BLaER1 (cell line): Measurements from ENCODE around the gene ANKRD10.

ENCODE experiments used
- H3K27ac ChIP-seq: shearing (Covaris generic); formaldehyde crosslinking; 2 replicates; pipeline ENCODE4 v1.8.1; 2022
- H3K27me3 ChIP-seq: shearing (Covaris generic); formaldehyde crosslinking; 2 replicates; pipeline ENCODE4 v1.8.1; 2022
- H3K36me3 ChIP-seq: shearing (Covaris generic); formaldehyde crosslinking; 2 replicates; pipeline ENCODE4 v1.8.1; 2022
- H3K4me1 ChIP-seq: shearing (Covaris generic); formaldehyde crosslinking; 2 replicates; pipeline ENCODE4 v1.8.1; 2022
- H3K4me2 ChIP-seq: shearing (Covaris generic); formaldehyde crosslinking; 2 replicates; pipeline ENCODE4 v1.8.1; 2022
- H3K4me3 ChIP-seq: shearing (Covaris generic); formaldehyde crosslinking; 2 replicates; pipeline ENCODE4 v1.8.1; 2022
- H3K9ac ChIP-seq: shearing (Covaris generic); formaldehyde crosslinking; 2 replicates; pipeline ENCODE4 v1.8.1; 2022
- H3K9me3 ChIP-seq: shearing (Covaris generic); formaldehyde crosslinking; 2 replicates; pipeline ENCODE4 v1.8.1; 2022
- H4K20me1 ChIP-seq: shearing (Covaris generic); formaldehyde crosslinking; 2 replicates; pipeline ENCODE4 v1.8.1; 2022
- Cebpa-rat ChIP-seq: shearing (Covaris generic); IDR thresholded peaks from 2 replicates; pipeline ENCODE4 v1.8.1; 2022

Gene ANKRD10

DNA sequence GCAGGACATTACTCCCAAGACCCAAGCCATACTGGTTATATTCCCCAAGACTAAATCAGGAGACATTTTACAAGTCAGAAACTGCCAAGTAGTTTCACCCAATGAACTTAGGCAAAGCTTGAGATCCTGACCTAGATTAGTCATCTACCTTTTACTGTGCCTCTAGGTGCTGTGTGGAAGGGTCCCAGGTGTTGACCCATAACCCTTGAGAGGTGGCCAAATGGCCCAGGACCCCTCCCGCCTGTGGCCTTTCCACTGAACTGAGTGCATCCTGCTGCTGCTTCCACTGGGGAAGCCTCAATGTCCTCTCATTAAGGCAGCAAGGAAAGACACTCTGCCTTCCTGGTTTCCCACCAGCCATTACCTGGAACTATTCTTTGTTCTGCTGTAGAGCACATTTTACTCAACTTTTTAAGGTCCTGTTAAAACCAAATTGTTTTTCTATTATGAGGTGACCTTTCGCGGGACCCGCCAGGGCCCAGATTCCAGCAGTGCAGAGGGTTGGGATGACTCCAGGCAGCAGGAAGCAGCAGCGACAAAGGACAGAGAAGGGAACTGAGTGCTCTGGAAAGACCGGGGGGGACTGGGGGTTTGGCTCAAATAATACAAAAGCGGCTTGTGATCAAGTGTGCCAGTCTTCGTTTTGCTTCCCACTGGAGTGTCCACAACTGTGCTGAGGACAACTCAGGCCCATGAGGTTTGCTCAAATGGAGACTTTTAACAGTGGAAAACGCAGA, 27.1 kb downstream of the ANKRD10 start:
- Histone ChIP-seq H3K36me3 (peaks cover 46% of the 10 kb centered on the region), H4K20me1 (peaks cover 25% of the 10 kb centered on the region), H3K27ac (no peak overlapping the region), H3K4me1 (no peaks in the 10 kb centered on the region), H3K4me3 (no peak overlapping the region), H3K9me3 (no peaks in the 10 kb centered on the region), H3K27me3 (no peaks in the 10 kb centered on the region), H3K9ac (no peak overlapping the region), H3K4me2 (no peak overlapping the region)
- TF ChIP-seq Cebpa-rat = no peak

DNA sequence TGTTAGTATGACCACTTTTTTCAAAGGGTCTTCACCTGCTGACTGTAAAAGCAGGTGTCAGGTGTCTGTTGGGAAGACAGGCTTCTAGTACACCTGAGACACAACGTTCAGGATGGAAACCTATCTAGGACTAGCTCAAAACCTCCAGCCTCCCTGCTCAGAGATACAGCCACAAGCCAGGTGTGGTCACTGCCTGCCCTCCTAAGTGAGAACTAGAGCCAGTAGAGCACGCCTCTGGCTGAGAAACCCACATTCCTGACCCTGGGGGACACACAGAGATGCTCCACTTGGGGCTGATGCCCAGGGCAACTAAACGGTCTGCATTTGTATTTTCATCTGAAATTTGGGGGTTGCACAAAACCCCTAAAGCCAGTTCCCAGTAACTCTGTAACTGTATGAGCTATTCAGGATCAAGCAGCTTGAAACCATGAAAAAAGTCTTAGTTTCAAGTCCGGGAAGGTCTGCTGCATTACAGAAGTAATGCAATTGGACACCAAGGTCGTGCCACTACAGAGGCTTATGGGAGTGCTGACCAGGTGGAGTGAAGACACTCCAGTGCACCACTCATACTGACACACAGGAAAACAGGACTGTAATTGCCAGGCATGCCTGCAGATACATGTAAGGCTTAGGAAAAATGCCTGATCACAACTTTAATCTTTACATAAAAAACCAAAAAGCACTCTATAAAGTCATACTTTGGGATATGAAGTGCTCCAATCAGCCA, 27.8 kb downstream of the ANKRD10 start:
- H3K9me3 ChIP-seq = no peaks in the 10 kb centered on the region
- TF ChIP-seq Cebpa-rat = no peak
- peaks cover 18% of the 10 kb centered on the region; the same call in 1 of the 2 replicates for H4K20me1 ChIP-seq
- no peaks in the 10 kb centered on the region for H3K27me3 ChIP-seq
- H3K4me1 ChIP-seq = no peaks in the 10 kb centered on the region
- H3K36me3 ChIP-seq = peaks cover 42% of the 10 kb centered on the region
- no peak overlapping the region for H3K27ac ChIP-seq
- H3K4me3 ChIP-seq = no peak overlapping the region
- H3K9ac ChIP-seq = no peak overlapping the region
- H3K4me2 ChIP-seq = no peak overlapping the region

DNA sequence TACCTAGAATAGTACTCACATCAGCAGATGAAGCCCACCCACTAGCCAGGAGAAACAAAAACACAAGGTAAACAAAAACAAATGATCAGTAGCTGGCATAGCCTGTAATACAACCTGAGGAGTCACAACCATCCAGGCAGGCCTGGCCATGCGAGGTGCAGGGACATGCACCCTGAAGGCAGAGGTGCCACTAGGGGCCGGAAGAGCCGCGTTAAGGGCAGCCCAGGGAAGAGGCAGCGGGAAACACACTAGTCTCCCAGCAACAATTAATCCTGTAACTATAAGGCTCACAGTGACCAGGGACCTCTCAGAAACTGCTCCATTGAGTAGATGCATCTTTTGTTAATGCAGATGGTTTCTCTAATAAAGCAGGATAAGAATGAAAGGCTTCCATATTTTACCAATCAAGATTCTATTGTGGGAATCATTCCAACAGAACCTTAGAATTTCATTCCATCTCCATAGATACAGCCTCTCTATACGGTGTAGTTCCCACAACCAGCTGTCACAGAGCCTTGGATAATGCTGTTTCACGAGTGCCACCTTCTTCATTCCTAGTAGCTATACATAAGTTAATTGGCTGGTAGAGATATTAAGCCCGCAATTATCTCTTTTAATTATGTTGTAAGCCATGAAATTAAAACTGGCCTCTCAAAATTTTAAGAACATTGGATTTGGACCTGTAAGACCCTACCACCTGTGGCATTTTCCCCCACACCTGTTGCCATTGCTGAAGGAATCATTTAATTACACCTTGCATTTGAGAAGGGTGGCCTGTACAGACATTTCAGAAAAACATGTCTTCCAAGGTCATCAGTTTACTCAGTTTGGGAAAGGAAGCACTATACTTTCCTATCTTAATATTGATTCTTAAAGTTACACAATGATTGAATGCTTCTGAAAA, 28.7 kb downstream of the ANKRD10 start:
- no peak for TF ChIP-seq Cebpa-rat
- H3K36me3 ChIP-seq = peaks cover 41% of the 10 kb centered on the region
- no peaks in the 10 kb centered on the region for H3K9me3 ChIP-seq
- H3K4me2 ChIP-seq = no peak overlapping the region
- H3K9ac ChIP-seq = no peak overlapping the region
- H3K4me1 ChIP-seq = no peaks in the 10 kb centered on the region
- H3K4me3 ChIP-seq = no peak overlapping the region
- H3K27me3 ChIP-seq = no peaks in the 10 kb centered on the region
- peaks cover 18% of the 10 kb centered on the region; the same call in 1 of the 2 replicates for H4K20me1 ChIP-seq
- H3K27ac ChIP-seq = no peak overlapping the region

DNA sequence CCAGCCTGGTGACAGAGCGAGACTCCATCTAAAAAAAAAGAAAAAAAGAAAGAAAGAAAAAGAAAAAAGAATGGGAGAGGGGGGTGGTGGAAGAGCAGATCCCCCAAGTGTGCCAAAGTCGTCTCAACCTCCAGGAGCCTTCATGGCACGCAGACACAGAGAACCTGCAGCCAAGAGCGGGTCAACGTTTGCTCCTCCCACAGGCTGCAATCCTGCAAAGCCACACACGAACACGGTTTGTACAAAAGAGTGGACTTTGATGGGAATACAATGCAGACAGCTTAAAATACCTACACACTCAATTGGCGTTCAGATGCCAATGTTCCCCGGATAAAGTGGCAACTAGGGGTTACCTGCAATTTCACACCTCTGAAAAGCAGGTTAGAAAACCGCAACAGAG, 29.4 kb downstream of the ANKRD10 start:
- Histone ChIP-seq H3K36me3 (peaks cover 36% of the 10 kb centered on the region), H3K9ac (no peak overlapping the region), H3K4me1 (no peaks in the 10 kb centered on the region), H3K4me2 (no peak overlapping the region), H3K4me3 (no peak overlapping the region), H3K27me3 (no peaks in the 10 kb centered on the region), H4K20me1 (peaks cover 14% of the 10 kb centered on the region; the same call in 1 of the 2 replicates), H3K9me3 (no peaks in the 10 kb centered on the region), H3K27ac (no peak overlapping the region)
- no peak for TF ChIP-seq Cebpa-rat

DNA sequence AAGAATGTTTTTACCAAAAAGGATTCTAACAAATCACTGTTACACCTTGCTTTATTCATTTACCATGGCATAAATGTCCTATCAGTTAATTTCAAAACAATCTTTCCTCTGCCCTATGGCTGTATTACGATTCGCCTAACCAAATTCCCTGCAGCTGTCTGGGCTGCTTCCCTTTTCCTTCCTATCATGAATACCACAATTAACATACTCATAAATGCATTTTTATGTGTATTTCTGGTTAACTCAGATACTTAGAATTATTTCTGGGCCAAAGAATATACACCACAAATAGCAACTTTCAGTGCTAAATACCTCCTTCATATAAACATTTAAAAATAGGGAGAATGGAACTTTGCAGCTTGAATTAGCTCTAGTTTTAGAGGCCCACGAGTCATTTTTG, 30.4 kb downstream of the ANKRD10 start:
- no peak overlapping the region for H3K4me2 ChIP-seq
- no peak overlapping the region for H3K9ac ChIP-seq
- H4K20me1 ChIP-seq = peaks cover 11% of the 10 kb centered on the region; the same call in 1 of the 2 replicates
- H3K27me3 ChIP-seq = no peaks in the 10 kb centered on the region
- no peaks in the 10 kb centered on the region for H3K9me3 ChIP-seq
- no peak for TF ChIP-seq Cebpa-rat
- H3K4me3 ChIP-seq = no peak overlapping the region
- no peaks in the 10 kb centered on the region for H3K4me1 ChIP-seq
- H3K27ac ChIP-seq = no peak overlapping the region
- peaks cover 41% of the 10 kb centered on the region for H3K36me3 ChIP-seq

DNA sequence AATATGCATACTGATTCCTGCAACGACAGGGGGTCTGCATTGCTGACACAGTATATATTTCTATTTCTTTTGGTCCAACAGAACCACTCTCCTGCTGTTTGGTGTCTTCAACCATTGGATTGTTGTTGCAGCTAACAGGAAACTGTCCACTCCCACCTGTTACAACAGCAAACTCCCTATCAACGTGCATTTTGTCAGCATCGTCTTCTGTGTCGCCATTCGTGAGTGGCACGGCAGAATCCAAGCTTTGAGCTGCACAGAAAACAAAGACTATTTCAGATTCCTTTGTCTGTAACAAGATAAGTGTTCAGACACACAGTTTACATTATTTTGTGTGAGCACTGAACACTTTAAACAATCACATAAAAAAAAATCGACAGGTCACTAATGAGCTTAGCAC, 31.3 kb downstream of the ANKRD10 start:
- Histone ChIP-seq H3K4me1 (no peaks in the 10 kb centered on the region), H3K9me3 (no peaks in the 10 kb centered on the region), H3K4me3 (no peak overlapping the region), H3K4me2 (no peak overlapping the region), H3K36me3 (peaks cover 36% of the 10 kb centered on the region), H3K27me3 (no peaks in the 10 kb centered on the region), H3K27ac (no peak overlapping the region), H3K9ac (no peak overlapping the region), H4K20me1 (peaks cover 18% of the 10 kb centered on the region; the same call in 1 of the 2 replicates)
- no peak for TF ChIP-seq Cebpa-rat

DNA sequence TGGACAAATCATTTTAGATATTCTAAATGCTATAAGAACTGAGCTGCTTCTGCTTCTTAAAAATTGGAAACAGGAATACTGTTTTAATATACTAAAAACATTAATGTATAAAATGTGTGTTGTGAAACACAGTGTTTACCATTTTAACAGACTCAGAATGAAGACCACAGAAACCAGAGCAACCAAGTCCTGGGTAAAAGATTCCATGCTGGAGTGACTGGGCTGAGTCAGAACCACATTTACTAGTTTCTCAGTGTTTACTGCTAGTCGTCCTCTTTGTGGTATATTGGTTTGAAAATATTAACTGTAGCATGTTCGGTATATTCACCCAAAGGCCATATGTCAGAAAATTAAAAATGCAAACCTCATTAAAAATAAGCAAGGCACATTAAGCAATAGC, 31.9 kb downstream of the ANKRD10 start:
- no peak overlapping the region for H3K4me2 ChIP-seq
- no peak overlapping the region for H3K9ac ChIP-seq
- no peaks in the 10 kb centered on the region for H3K27me3 ChIP-seq
- H3K36me3 ChIP-seq = peaks cover 31% of the 10 kb centered on the region
- no peaks in the 10 kb centered on the region for H3K9me3 ChIP-seq
- no peaks in the 10 kb centered on the region for H3K4me1 ChIP-seq
- H3K27ac ChIP-seq = no peak overlapping the region
- no peak for TF ChIP-seq Cebpa-rat
- H3K4me3 ChIP-seq = no peak overlapping the region
- H4K20me1 ChIP-seq = peaks cover 18% of the 10 kb centered on the region; the same call in 1 of the 2 replicates

DNA sequence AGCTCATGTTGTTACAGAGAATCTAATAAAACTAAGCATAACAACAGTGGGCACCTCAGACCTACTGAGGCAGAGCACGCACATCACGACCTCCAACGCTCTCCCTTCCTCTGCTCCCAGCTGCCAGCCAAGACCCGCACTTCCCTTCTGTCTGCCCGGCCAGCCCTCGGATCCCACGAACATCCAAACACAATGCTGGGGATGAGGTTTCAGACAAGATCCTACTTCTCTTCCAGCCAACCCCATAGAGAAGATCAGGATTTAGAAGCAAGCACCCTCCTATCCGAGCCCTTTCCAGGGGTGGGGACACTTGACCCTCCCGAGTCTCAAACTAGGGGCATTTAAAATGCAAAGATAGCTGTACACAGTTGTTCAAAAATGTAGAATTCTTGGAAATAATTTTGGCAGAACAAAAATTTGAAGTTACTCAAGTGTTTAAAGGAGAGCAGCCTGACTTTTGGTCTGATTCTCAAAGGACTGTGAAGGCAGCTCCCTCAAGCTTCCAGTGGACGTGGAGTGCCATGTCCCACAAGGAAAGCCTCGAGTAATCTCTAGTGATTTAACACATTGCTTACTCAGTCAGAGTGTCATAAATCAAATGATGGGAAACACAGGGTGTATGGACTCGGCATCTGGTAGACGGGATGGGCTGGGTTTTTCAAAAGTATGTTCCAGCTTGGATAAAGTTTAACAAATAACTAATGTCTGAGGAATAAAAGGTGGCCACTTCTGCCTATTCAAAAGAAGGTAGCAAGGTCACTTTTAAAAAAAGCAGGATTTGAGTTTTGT, 32.8 kb downstream of the ANKRD10 start:
- Histone ChIP-seq H3K36me3 (peaks cover 25% of the 10 kb centered on the region), H3K4me1 (no peaks in the 10 kb centered on the region), H3K4me3 (no peak overlapping the region), H3K4me2 (no peak overlapping the region), H3K27ac (no peak overlapping the region), H3K9ac (no peak overlapping the region), H3K27me3 (no peaks in the 10 kb centered on the region), H4K20me1 (peaks cover 11% of the 10 kb centered on the region; the same call in 1 of the 2 replicates), H3K9me3 (no peaks in the 10 kb centered on the region)
- no peak for TF ChIP-seq Cebpa-rat

DNA sequence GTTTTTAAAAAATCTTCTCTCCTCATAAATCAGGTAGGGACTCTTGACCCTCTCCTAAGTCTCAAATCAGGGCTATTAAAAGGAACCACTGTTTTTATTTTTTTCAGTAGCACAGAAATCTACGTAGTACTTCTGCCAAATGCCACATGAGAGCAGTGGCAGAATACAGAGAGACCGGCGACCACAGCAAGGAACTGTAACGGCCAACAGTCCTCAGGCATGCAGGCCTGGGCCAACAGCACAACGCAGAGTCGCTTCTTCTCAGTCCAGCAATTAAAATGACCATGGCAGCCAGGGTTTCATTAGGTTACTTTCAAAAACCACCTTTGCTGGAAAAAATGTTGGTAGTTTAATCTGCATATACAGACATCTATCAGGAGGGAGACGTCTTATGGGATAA, 34.2 kb downstream of the ANKRD10 start:
- Histone ChIP-seq H3K4me3 (no peak overlapping the region), H3K4me2 (no peak overlapping the region), H3K27me3 (peaks cover 3% of the 10 kb centered on the region; the same call in 1 of the 2 replicates), H3K4me1 (peaks cover 1% of the 10 kb centered on the region), H3K9me3 (no peaks in the 10 kb centered on the region), H3K9ac (no peak overlapping the region), H3K27ac (no peak overlapping the region), H3K36me3 (peaks cover 25% of the 10 kb centered on the region), H4K20me1 (peaks cover 8% of the 10 kb centered on the region; the same call in 1 of the 2 replicates)
- no peak for TF ChIP-seq Cebpa-rat
